Measurements from ENCODE around the gene MRPS26.

DNA sequence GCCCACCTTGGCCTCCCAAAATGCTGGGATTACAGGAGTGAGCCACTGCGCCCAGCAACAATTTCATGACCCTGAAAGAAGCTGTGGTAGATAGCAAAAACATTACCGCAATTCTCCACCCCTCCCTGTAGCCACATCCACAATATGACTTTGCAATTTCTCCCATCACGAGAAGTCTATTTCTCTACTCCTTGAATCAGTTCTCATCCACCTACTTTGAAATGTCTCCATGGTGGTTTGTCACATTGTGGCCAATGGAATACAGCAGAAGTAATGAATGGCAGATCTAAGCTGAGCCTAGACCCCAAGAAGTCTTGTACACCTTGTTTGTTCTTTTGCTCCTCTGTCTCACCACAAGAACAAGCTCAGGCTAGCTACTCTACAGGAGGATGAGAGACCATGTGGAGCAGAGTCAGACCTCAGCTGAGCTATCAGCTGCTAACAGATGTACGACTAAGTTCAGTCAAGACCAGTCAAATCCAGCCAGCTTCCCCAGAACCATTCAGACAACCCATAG is 31.8 kb downstream of the MRPS26 start:
- TF ChIP-seq, protein P1, sequence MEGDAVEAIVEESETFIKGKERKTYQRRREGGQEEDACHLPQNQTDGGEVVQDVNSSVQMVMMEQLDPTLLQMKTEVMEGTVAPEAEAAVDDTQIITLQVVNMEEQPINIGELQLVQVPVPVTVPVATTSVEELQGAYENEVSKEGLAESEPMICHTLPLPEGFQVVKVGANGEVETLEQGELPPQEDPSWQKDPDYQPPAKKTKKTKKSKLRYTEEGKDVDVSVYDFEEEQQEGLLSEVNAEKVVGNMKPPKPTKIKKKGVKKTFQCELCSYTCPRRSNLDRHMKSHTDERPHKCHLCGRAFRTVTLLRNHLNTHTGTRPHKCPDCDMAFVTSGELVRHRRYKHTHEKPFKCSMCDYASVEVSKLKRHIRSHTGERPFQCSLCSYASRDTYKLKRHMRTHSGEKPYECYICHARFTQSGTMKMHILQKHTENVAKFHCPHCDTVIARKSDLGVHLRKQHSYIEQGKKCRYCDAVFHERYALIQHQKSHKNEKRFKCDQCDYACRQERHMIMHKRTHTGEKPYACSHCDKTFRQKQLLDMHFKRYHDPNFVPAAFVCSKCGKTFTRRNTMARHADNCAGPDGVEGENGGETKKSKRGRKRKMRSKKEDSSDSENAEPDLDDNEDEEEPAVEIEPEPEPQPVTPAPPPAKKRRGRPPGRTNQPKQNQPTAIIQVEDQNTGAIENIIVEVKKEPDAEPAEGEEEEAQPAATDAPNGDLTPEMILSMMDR (IDR thresholded peaks at IDR 0.05): no peak
- TF ChIP-seq POLR2A (IDR thresholded peaks at IDR 0.05) (no peak), EP300 (IDR thresholded peaks at IDR 0.05) (no peak)
